ENCODE measurements around the gene EPPIN.
"Not testable (repeated sequence)": the region's sequence is repeated elsewhere in the genome, so short reads cannot be mapped to it uniquely, and the experiment has no call there.

Gene EPPIN

DNA sequence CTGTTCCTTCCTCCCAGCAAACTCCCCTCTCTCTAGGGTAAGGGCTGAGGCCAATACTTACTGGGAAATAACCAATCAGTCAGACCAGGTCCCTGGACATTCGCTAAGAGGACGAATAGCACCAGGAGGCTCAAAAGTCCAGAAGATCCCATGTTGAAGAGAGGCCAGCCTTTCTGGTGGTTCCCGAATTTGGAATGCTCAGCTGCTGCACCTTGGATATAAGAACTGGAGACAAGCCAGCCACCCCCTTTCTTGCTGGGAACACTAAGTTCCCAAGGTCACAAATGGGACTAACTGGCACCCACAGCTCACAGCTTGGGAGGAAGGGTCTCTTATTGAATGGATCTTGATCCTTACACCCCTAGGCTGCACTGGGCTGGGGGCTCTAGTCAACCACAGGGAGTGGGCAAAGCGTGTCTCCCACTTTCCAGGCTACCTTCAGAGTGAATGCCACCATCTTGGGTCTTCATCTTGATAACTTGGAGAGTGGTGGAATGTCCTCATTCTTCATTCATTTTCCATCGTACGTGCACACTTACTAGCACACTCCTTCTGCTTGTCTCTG lies at the start of gene EPPIN:
TSS of gene EPPIN (minus strand) at position 196 of the 565 bp plus-strand sequence. CDS start at position 152, 44 bp downstream.
- DNase-seq, result no peak

DNA sequence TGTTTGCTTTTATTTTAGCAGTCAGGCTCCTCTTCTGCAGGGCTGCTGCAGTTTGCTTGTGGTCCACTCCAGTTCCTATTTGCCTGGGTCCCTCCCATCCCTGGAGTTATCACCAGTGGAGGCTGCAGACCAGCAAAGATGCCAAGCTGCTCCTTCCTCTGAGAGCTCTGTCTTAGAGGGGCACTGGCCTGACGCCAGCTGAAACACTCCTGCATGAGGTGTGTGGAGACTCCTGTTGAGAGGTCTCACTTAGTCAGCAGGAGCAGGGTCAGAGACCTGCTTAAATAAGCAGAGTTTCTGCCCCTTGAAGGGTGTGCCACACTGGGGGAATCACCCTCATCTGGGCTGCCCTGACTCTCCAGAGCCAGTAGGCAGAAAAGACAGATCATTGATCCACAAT lies 48.0 kb upstream of the EPPIN start:
- no peak for DNase-seq

DNA sequence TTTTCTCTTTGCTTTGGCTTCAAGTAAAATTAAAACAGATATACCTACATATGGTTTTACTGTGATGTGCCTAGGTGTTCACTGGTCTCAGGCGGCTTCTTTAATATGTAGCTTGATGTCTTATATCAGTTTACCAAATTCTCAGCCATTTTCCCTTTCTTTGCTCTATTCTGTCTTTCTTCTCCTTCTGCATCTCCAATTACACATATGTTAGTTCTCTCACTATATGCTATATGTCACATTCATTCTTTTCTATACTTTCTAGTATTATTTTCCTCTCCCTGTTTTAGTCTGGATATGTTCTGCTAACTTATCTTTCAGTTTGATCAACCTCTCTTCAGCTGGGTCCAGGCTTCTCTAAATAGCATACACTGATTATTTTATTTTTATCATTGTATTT lies 46.3 kb upstream of the EPPIN start:
- no peak for DNase-seq

- no peak for DNase-seq
Measured at GRCh38 chr20:45592574-45593189, 45.5 kb upstream of the EPPIN start.

GRCh38 chr20:45589725-45590124 lies 42.5 kb upstream of the EPPIN start:
- DNase-seq, result no peak

GRCh38 chr20:45588800-45589199 lies 41.6 kb upstream of the EPPIN start:
- DNase-seq, result no peak

DNA sequence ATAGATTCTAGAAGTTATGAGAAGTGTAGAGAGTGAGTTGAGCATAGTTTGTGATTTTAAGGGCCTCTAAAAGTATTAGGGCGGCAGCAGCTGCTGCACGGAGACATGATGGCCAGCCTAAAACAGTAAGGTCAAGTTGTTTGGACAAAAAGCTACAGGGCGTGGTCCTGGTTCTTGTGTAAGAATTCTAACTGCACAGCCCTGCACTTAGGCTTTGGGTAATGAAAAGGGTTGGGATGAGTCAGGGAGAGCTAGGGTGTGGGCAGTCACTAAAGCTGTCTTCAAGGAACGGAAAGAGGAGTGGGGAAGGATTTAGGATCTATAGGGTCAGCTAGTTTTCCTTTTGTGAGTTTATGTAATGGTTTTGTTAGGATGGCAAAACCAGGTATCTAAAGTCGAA lies 38.8 kb upstream of the EPPIN start:
- not testable (repeated sequence) for DNase-seq

- DNase-seq, result not testable (repeated sequence)
Measured at GRCh38 chr20:45584294-45584693, 37.1 kb upstream of the EPPIN start.

GRCh38 chr20:45583502-45583901 lies 36.3 kb upstream of the EPPIN start:
- DNase-seq, result no peak

- no peak for DNase-seq
Measured at GRCh38 chr20:45581702-45582101, 34.5 kb upstream of the EPPIN start.

GRCh38 chr20:45579184-45579583 lies 32.0 kb upstream of the EPPIN start, which contains the start of gene WFDC8:
TSS of gene WFDC8 (minus strand) at chr20:45579284. CDS start at chr20:45579247, 37 bp downstream.
- DNase-seq, result no peak

GRCh38 chr20:45578231-45578630 lies 31.0 kb upstream of the EPPIN start:
- no peak for DNase-seq

DNA sequence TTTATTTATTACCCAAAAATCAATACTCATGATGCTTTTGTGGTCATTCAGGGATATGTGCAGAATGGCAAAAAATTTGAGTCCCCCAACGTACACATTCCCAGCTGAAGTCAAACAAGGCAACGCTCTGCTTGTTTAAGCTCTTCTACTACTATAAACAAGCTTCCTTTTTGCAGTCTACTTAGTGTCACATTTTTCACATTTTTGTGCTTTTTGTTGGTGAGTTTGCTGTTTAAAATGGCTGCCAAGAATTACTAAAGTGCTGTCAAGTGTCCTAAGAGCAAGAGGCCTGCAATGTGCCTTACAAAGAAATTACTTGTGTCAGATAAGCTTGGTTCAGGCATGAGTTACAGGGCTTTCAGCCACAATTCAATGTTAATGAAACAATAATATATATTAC lies 29.8 kb upstream of the EPPIN start:
- no peak for DNase-seq

GRCh38 chr20:45575931-45576330 lies 28.7 kb upstream of the EPPIN start:
- no peak for DNase-seq

- not testable (repeated sequence) for DNase-seq
Measured at GRCh38 chr20:45569650-45570049, 22.4 kb upstream of the EPPIN start.

DNA sequence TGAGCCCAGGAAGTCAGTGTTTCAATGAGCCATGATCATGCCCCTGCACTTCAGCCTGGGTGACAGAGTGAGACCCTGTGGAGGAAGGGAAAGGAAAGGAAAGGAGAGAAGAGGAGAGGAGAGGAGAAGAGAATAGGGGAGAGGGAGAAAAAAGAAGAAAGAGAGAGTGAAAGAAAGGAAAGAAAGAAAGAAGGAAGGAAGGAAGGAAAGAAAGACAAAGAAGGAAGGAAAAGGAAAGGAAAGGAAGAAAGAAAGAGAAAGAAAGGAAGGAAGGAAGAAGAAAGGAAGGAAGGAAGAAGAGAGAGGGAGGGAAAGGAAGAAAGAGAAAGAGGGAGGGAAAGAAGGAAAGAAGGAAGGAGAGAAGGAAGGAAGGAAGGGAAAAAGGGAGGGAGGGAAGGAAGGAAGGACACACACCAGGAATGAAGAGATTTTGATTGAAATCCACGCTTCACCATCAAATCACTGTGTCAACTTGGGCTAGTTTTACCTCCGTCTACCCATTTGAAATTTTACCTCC lies 17.6 kb upstream of the EPPIN start:
- no peak for DNase-seq

- DNase-seq, result no peak
Measured at GRCh38 chr20:45555198-45555597, 8.0 kb upstream of the EPPIN start.

DNA sequence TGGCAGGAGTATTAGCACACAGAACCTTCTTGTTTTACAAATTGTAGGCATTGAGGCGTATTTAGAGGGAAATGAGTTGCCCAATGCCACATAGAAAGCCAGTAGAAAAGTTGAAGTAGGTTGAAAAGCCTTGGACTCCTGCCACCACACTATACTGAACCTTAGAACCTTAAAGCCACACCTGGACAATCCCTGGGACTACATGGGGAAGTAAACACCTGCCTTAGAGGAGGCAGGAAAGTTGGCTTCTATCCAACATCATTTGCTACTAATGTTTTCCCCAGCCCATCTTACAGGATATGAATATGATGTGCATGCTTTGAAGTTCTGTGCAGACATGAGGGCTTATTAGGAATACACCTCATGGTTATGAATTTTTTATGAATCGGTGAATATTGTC lies 5.3 kb upstream of the EPPIN start:
- DNase-seq, result no peak

- no peak for DNase-seq
Measured at GRCh38 chr20:45550765-45551164, 3.6 kb upstream of the EPPIN start.

GRCh38 chr20:45548410-45548809 lies 1.2 kb upstream of the EPPIN start:
- DNase-seq, result no peak

DNA sequence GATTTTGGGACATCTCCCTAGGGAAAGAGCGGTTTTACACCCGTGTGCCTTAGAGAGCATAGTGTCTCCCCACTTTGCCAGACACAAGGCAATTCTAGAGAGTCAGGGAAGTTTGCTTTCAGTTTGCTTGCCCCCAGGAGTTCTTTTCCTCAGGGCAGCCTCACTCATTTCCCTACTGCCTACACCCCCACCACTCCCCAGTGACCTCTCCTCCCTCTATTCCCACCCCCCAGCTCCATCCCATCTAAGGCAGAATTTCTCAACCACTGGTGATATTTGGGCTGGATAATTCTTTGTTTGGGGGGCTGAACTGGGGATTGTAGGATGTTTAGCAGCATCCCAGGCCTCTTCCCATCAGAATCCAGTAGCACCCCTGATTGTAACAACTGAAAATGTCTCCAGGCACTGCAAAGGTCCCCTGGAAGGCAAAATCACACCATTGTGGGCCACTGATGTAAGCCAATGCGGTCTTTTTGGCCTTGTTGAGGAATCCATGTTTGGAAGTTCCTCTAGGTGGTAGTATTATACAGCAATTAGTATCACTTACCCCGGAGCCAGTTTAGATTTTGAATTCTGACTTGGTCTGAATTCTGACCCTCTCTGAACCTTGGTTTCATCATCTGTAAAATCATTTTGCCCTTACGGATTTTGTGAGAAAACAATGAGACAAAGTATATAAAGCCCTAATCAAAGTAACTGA lies 1.3 kb downstream of the EPPIN start:
- DNase-seq, result no peak

- DNase-seq, result no peak
Measured at GRCh38 chr20:45545351-45545750, 1.9 kb downstream of the EPPIN start.

- DNase-seq, result no peak
Measured at GRCh38 chr20:45539382-45539781, 7.8 kb downstream of the EPPIN start, which contains the start of gene WFDC6. TSS of gene WFDC6 (minus strand) at chr20:45539482. CDS start at chr20:45539407, 75 bp downstream.

GRCh38 chr20:45538209-45538799 lies 8.9 kb downstream of the EPPIN start:
- no peak for DNase-seq
